NCI-H1092 (cell line): ENCODE data around the gene WWOX.

Experiments used
- DNase-seq: peaks from one replicate; lab custom pipeline; 2025; lab: John Stamatoyannopoulos, UW

WWOX gene

DNA sequence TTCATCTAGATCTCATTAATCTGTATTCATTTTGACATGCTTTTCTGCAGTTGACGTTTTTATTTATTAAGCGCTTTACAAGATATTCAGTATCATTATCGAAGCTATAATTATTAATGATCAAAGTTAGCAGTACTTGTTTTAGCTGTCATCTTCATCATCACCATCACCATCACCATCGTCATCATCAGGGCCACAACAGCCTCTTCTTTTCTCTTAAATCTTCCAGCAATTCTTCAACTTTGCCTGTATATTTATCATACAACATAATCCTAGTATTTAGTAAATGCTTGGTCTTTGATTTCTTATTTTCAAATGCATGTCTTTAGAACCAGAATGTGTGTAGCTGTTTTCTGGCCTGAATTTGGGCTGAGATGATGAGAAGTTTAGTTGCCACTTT lies 973.1 kb downstream of the WWOX start:
- no peak for DNase-seq

DNA sequence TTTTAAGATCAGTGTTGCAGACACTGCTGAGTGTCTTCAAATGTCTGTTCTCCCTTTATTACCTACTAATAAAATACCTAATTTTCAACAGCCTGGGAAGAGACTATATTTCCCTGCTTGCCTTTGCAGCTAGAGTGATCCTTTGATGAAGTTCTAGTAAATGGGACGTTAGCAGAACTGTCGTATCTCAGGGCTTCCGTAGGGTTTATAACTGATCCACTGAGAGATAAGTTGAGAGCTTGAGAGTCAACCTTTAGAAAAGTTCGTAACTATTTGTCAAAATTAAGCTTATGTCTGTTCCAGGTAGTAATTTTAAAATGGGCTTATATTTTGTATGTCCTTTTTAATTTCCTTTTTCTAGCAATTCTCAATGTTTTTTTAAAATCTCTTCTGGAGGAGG lies 974.1 kb downstream of the WWOX start:
- no peak for DNase-seq

DNA sequence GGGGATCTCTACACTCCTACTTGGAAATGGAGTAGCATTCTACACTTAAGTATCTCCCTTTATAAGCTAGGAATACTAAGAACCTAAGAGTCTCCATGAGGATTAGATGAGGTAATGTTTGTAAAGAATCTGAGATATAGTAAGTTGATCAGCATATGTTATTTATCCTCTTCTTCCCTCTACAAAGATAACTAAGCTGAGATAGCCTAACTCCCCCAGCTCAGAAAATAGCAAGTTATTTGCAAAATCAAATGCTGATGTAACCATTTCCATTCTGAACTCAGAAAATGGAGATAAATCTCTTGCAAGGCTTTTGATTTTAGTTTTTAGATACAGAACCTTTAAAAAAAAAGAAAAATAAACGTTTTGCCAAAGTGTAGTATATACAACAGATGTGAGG lies 975.1 kb downstream of the WWOX start:
- no peak for DNase-seq

DNA sequence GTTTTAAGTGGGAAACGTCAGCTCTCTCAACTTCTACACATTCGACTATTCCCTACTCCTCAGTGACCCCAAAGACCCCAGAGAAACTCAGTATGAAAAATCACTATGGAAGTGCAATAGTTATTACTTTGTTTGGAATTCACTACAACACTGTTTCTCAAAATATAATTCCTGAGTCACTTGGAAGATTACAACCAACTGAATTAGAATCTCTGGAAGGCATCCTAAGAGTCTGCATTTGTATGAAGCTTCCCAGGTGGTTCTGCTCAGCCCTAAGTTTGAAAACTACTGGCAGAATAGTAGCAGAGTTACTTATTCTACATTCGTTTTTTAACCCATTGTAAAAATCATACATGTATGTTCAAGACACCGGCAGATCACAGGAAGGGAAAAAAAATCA lies 975.5 kb downstream of the WWOX start:
- no peak for DNase-seq

GRCh38 chr16:79076047-79076767 lies 976.8 kb downstream of the WWOX start:
- no peak for DNase-seq

DNA sequence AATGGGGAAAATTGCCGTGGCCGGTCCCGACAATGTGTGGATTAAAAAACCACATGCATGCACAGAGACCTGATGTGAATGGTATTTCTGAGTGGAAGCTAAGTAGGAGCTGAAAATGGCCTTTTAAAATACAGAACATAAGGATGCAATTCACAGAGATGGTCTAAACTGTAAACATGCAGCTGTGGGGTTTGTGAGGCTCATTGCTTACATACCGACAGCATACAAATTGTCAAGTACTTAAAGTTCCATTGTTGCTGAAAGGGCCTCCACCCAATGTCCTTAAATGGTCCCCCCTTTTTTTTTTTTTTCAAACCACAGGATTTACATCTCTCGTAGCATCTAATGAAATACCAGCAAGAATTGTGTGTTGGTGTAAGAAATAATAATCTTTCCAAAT lies 977.9 kb downstream of the WWOX start:
- DNase-seq = no peak

- no peak for DNase-seq
Measured at GRCh38 chr16:79079656-79080420, 980.4 kb downstream of the WWOX start.

GRCh38 chr16:79081297-79082066 lies 982.0 kb downstream of the WWOX start:
- DNase-seq = no peak

- DNase-seq = no peak
Measured at GRCh38 chr16:79082970-79083369, 983.5 kb downstream of the WWOX start.

DNA sequence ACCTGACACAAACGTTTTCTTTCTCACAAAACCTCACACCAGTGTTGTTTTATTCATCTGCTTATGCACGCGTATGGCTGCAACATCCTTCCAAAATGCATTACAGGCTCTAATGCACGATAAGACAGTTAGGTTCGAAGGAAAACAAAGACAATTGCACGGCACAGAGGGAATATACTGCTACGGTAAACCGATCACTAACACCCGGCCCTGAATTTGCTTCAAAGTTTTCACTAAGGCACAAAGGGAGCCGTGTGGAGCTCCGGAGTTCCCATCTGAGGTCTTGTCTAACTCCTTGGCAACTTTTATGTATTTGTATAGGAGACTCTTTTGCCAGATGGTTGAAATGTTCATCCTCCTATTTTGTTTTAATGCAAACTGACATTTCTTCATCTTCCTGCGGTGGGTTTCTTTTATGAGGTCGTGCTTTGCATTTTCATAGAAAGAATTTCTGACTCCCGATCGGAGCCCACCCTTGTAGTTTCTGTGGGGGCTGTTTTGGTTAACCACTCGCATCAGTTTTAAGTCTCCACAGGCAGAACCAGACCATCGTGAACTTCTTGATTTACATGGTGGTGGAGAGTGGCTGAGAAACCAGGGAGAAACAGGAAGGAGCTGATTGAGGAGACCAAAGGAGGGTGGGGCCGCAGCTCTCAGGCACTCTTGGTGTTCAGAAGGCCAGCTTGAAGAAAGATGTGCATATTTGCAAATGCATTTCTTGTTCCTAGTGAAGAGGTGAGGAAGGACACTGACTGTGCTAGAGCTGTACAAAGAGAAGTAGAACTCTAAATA lies 984.2 kb downstream of the WWOX start:
- no peak for DNase-seq

DNA sequence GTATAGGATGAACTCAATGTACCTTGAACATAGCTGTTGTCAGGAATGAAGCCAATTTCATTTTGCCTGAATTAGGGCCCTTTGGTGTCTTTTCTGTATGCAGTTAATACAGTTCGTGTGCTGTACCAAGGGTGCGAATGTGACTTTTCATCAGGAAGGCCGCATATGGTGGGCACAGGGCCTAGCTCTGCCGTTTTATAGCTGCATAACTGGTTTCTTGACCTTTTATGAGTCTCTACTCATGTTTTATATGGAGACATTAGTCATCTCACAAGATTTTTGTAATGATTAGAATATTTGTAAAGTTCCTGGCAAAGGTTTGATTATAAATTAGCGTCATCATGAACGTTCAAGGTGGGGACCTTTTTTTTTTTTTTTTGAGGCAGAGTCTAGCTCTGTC lies 989.5 kb downstream of the WWOX start:
- no peak for DNase-seq

- no peak for DNase-seq
Measured at GRCh38 chr16:79089735-79090284, 990.4 kb downstream of the WWOX start.

DNA sequence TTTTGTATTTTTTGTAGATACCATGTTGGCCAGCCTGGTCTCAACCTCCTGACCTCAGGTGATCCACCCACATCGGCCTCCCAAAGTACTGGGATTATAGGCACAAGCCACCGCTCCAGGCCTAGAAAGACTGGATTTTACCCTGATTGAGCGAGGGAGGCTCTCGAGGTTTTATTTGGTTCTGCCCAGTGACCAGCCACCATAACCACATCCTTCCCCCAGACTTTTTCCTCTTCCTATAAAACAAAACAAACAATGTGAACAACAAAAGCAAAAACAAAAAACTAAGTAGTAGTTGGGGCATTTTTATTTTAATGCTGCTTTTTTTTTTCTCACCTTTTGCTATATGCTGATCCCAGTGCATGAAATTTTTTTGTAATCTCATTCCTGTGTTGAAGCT lies 991.5 kb downstream of the WWOX start:
- DNase-seq = no peak

DNA sequence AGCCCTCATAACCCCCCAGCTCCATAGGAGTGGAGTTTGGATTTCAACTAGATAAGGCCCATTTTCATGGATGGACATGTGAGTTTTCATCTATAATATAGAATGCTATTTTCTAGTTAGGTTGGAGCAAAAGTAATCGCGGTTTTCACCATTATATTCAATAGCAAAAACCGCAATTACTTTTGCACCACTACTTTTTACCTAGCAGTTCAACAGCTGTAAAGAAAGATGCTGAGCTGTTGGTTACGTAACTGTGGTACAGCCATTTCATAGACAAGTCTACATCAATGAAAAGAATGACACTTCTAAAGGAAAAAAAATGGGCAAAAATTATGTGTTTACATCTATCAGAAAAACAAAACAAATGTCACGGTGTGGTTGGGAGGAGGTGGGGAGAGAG lies 993.4 kb downstream of the WWOX start:
- DNase-seq = no peak

DNA sequence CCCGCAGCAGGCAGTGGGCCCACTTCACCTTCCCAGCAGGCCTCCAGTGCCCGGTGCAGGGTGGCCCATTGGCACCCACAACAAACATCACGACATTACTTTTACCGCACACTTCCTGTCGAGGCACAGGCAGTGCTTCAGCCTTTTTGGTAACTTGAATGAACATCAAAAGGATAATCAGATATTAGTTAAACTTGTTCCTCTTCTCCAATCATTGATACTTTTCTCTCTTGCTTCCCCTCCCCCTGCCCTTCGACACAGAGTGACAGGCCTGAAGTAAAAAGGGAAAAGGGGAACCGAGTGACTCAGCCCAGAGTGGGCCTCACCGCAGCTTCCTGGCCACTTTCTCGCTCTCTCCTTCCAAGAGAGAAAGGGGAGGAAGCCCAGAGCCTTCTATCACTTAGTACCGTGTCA lies 994.1 kb downstream of the WWOX start:
- DNase-seq = no peak

DNA sequence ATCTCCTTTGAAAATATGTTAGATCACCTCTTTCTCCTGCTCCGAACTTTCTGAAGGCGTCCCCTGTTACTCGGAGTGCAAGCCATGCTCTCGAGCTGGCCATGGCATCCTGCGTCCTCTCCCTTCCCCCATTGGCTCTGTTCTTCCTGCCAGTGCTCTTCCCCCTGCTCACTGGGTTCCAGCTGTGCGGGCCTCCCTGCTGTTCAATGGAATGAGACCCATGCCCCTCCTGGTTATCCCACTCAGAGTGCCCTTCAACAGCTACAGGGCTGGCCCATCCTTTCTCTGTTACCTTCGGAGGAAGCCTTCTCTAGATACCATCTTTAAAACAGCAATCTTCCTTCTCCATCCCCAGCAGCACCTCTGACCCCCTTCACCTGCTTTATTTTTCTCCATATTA lies 996.8 kb downstream of the WWOX start:
- DNase-seq = no peak

DNA sequence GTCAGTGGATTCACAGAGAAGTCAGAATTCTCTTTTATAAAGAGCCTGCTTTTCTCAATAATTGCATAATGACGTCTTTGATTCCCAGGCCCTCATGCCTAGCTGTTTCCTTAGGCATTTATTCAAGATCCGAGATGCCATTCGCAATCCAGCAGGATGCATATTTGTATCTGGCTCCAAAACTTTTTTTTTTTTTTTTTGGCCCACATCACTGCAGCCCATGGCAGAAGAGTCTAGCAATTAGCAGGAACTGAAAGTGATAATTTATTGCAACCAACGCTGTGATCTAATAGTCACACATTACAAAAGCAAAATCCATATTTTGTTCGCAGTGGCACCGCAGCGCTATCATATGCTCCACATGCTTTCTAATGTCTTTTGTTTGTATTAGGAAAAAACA lies 997.7 kb downstream of the WWOX start:
- DNase-seq = no peak

GRCh38 chr16:79097771-79098170 lies 998.3 kb downstream of the WWOX start:
- no peak for DNase-seq

DNA sequence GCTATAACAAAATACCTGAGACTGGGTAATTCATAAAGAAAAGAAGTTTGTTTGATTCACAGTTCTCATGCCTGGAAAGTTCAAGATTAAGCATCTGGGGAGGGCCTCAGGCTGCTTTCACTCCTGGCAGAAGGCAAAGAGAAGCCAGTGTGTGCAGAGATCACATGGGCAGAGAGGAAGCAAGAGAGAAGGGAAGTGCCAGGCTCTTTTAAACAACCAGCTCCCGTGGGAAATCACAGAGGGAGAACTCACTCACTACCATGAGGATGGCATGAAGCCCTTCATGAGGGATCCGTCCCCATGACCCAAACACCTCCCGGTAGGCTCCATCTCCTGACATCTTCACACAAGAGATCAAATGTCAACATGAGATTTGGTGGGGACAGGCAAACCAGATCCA lies 999.5 kb downstream of the WWOX start:
- DNase-seq = no peak

DNA sequence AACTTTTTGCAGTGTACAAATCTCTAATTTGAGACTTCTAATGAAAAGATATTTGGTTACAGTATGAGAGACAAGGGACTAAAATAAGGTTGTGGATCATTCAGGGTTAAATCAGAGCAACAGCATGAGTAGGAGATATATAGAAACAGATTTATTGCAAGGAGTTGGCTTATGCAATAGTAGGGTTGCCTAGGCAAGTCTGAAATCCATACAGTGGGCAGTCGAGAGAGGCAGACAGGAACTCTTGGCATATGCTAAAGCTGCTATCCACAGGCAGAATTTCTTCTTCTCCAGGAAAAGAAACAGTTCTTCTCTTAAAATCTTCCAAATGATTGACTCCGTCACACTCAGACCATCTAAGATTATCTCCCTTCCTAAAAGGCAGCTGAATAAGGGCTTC lies 1000.3 kb downstream of the WWOX start:
- no peak for DNase-seq

DNA sequence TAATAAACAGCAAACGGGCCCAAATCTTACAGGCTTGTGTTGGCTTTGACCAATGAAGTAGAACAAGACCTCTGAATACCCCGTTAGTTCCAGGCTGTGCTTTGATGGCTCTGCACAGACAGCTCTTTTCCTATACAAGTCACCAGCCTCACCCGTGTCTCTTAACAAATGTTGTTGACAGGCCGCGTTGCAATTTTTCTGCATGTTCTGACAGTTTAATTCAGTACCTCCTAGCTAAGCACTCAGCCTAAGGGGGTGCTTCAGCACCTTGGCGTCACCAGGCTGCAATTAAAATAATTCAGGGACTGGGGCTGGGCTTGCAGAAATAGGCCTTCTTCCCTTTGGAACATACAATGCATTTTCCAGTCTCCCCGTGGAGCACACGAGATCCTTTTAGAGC lies 1001.0 kb downstream of the WWOX start:
- no peak for DNase-seq

- no peak for DNase-seq
Measured at GRCh38 chr16:79101491-79101890, 1002.0 kb downstream of the WWOX start.
